SU-DHL-6 (cell line): ENCODE measurements around the gene HHATL.

Experiments
- H2AFZ ChIP-seq: fragments of 200-600 bp; sonication (generic); 2 replicates; pipeline ENCODE4 v1.6.1; 2014; ENCODE audit warnings: low read depth, mild to moderate bottlenecking, moderate library complexity, mixed read lengths, antibody characterized with exemption, low read length; ENCODE audit not compliant: severe bottlenecking
- H3F3A ChIP-seq: fragments of 200-600 bp; shearing (Covaris generic); 2 replicates; pipeline ENCODE4 v1.6.0; 2016; ENCODE audit warnings: antibody characterized with exemption, mild to moderate bottlenecking; ENCODE audit not compliant: insufficient read depth
- H3K27ac ChIP-seq: fragments of 200-600 bp; sonication (generic); 2 replicates; pipeline ENCODE4 v1.5.1; 2016; ENCODE audit warnings: low read depth, mild to moderate bottlenecking, low read length, moderate library complexity, mixed read lengths
- H3K27me3 ChIP-seq: fragments of 200-600 bp; sonication (generic), shearing (Covaris generic); 2 replicates; pipeline ENCODE4 v1.6.0; 2014; ENCODE audit warnings: mild to moderate bottlenecking, low read length
- H3K36me3 ChIP-seq: fragments of 200-600 bp; sonication (generic); 2 replicates; pipeline ENCODE4 v1.6.1; 2014; ENCODE audit warnings: mild to moderate bottlenecking, low read length, mixed read lengths
- H3K4me2 ChIP-seq: fragments of 300-600, 200-600 bp; shearing (Covaris generic), sonication (generic); 2 replicates; pipeline ENCODE4 v1.6.0; 2014; ENCODE audit warnings: low read length, low read depth, mild to moderate bottlenecking; ENCODE audit not compliant: poor library complexity, severe bottlenecking
- H3K4me3 ChIP-seq: fragments of 200-600 bp; sonication (generic); 2 replicates; pipeline ENCODE4 v1.5.1; 2014; ENCODE audit warnings: antibody characterized with exemption, low read length, mild to moderate bottlenecking, mixed read lengths; ENCODE audit not compliant: insufficient read depth, poor library complexity, severe bottlenecking
- H3K79me2 ChIP-seq: fragments of 200-600 bp; sonication (generic); 2 replicates; pipeline ENCODE4 v1.6.1; 2014; ENCODE audit warnings: mild to moderate bottlenecking, low read length, moderate library complexity; ENCODE audit not compliant: insufficient read depth
- H3K9ac ChIP-seq: fragments of 200-600 bp; sonication (generic); 2 replicates; pipeline ENCODE4 v1.7.0; 2014; ENCODE audit warnings: mild to moderate bottlenecking, low read length
- H3K9me2 ChIP-seq: fragments of 200-600 bp; sonication (generic); replicated peaks from 2 replicates; pipeline ENCODE4 v1.6.1; 2014; ENCODE audit warnings: low read length; ENCODE audit not compliant: insufficient read depth
- H3K9me3 ChIP-seq: fragments of 200-600 bp; sonication (generic); 2 replicates; pipeline ENCODE4 v1.6.1; 2014; ENCODE audit warnings: low read length, mixed read lengths; ENCODE audit not compliant: insufficient read depth
- H4K20me1 ChIP-seq: fragments of 200-600 bp; sonication (generic); 2 replicates; pipeline ENCODE4 v1.6.1; 2014; ENCODE audit warnings: low read depth, mild to moderate bottlenecking, antibody characterized with exemption, low read length, moderate library complexity, mixed read lengths
- EZH2phosphoT487 ChIP-seq: fragments of 200-600 bp; sonication (generic), shearing (Covaris generic); conservative IDR thresholded peaks from 2 replicates; pipeline ENCODE4 v1.6.1; 2018; ENCODE audit warnings: mild to moderate bottlenecking, antibody characterized with exemption, low read length, moderate library complexity, mixed read lengths
- TF ChIP-seq, protein P1 (sequence below): fragments of 200-600 bp; sonication (generic); IDR thresholded peaks from one replicate; pipeline ENCODE4 v1.5.1; 2017; ENCODE audit warnings: antibody characterized with exemption, mild to moderate bottlenecking, low read length, moderate library complexity; ENCODE audit not compliant: insufficient read depth, poor library complexity, severe bottlenecking

Gene HHATL

DNA sequence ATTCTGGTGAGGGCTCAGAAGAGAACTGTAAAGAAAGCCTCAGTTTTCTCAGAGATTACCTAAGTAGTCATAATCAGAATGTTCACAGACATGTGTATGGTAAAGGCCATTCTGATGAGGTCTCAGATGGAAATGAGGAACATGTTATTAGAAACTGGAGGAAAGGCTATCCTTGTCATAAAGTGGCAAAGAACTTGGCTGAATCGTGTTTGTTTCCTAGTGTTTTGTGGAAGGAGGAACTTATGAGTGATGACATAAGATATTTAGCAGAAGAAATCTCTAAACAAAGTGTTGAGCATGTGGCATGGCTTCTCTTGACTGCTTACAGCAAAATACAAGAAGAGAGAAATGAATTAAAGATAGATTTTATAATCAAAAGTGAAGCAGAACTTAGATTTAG, 30.1 kb downstream of the HHATL start:
- no peak overlapping the region for H3K4me2 ChIP-seq
- H3K9me2 ChIP-seq, result no peaks in the 10 kb centered on the region
- TF ChIP-seq, protein P1, sequence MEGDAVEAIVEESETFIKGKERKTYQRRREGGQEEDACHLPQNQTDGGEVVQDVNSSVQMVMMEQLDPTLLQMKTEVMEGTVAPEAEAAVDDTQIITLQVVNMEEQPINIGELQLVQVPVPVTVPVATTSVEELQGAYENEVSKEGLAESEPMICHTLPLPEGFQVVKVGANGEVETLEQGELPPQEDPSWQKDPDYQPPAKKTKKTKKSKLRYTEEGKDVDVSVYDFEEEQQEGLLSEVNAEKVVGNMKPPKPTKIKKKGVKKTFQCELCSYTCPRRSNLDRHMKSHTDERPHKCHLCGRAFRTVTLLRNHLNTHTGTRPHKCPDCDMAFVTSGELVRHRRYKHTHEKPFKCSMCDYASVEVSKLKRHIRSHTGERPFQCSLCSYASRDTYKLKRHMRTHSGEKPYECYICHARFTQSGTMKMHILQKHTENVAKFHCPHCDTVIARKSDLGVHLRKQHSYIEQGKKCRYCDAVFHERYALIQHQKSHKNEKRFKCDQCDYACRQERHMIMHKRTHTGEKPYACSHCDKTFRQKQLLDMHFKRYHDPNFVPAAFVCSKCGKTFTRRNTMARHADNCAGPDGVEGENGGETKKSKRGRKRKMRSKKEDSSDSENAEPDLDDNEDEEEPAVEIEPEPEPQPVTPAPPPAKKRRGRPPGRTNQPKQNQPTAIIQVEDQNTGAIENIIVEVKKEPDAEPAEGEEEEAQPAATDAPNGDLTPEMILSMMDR, result no peak
- no peak for TF ChIP-seq EZH2phosphoT487
- H3K27me3 ChIP-seq, result no peaks in the 10 kb centered on the region
- H2AFZ ChIP-seq, result no peak overlapping the region
- H4K20me1 ChIP-seq, result no peaks in the 10 kb centered on the region
- no peaks in the 10 kb centered on the region for H3K79me2 ChIP-seq
- no peaks in the 10 kb centered on the region for H3K36me3 ChIP-seq
- H3K4me3 ChIP-seq, result no peak overlapping the region
- H3K9me3 ChIP-seq, result peaks cover 5% of the 10 kb centered on the region; the same call in 1 of the 2 replicates
- no peak overlapping the region for H3K9ac ChIP-seq
- no peak overlapping the region for H3K27ac ChIP-seq
- no peaks in the 10 kb centered on the region for H3F3A ChIP-seq

DNA sequence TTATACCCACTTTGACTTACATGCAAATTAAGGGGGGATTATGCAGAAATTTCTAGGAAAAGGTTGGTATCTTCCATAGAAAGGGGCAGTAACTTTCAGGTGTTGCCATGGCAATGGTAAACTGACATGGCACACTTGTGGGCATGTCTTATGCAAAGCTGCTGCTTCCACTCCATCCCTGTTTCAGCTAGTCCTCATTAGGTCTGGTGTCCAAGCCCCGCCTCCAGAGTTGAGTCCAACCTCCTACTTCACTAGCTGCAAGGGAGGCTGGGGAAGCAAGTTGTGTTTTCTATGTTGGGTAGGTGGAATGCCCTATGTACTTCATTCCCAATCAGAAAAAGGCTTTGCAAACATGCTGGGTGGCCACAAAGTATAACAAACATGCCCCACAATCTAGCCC, 31.9 kb downstream of the HHATL start:
- Histone ChIP-seq H3K4me2 (no peak overlapping the region), H3K4me3 (no peak overlapping the region), H4K20me1 (no peaks in the 10 kb centered on the region), H3K9me3 (no peaks in the 10 kb centered on the region), H3K79me2 (no peaks in the 10 kb centered on the region), H3F3A (no peaks in the 10 kb centered on the region), H3K27ac (no peak overlapping the region), H3K9me2 (no peaks in the 10 kb centered on the region), H3K36me3 (no peaks in the 10 kb centered on the region), H3K27me3 (no peaks in the 10 kb centered on the region), H3K9ac (no peak overlapping the region), H2AFZ (no peak overlapping the region)
- TF ChIP-seq, protein P1, result no peak
- no peak for TF ChIP-seq EZH2phosphoT487

DNA sequence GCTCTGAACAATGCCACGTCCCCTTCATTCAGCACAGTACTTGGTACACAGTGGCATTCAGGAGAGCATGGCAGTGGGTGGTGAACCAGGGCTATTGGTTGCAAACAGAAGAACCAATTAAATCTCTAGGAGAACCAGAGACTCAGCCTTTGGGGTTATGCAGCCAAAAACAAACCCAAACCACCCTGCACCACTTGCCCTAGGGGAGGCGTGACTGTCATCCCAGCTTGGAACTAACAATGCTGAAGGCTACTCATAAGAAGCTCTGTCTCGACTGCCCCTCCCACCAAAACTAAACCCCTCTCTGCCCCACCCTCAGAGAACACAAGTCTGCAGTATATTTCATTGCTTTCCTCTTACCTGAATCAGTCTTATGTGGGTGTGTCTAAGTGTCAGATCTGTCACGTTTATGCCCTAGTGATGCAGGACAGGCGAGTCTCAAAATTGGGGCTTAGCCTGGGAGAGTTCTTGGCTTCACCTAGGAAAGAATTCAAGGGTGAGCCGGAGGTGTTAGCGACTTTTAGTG, 32.5 kb downstream of the HHATL start:
- Histone ChIP-seq H4K20me1 (no peaks in the 10 kb centered on the region), H3K9ac (no peak overlapping the region), H3F3A (no peaks in the 10 kb centered on the region), H3K9me2 (no peaks in the 10 kb centered on the region), H3K4me3 (no peak overlapping the region), H2AFZ (no peak overlapping the region), H3K9me3 (no peaks in the 10 kb centered on the region), H3K79me2 (no peaks in the 10 kb centered on the region), H3K4me2 (no peak overlapping the region), H3K27me3 (no peaks in the 10 kb centered on the region), H3K27ac (no peak overlapping the region), H3K36me3 (no peaks in the 10 kb centered on the region)
- TF ChIP-seq EZH2phosphoT487, result no peak
- TF ChIP-seq, protein P1, result no peak
